Measurements from ENCODE around the gene OR6T1. TPM values are rescaled to one million over a fixed set of nuclear protein-coding genes. Genes with fewer than 3 reads are reported as not detected.

Gene OR6T1
- total and polyA plus RNA-seq, 2 donors (not counting 1 experiment from before 2014, with no cell fraction given): not detected

GRCh38 chr11:123956752-123957151, 13.1 kb upstream of the OR6T1 start:
- ChIA-PET CTCF (no interaction called here), POLR2A (no interaction called here)
- H3K9me3 ChIP-seq (ENCODE audit: control extremely low read depth in 1 of 3, control insufficient read depth in 2 of 3, insufficient read depth in 1 of 3, low read length in 2 of 3): no peaks in the 10 kb centered on the region
- ATAC-seq (ENCODE audit: low read depth): no peak
- H3K4me2 ChIP-seq (replicated peaks; ENCODE audit: low read depth, low read length, poor library complexity, severe bottlenecking): no peak overlapping the region
- H3K4me3 ChIP-seq (ENCODE audit: control extremely low read depth in 1 of 5, extremely low read depth in 1 of 5, insufficient read depth in 1 of 5, low read depth in 2 of 5, low read length in 4 of 5): no peak overlapping the region
- no peak overlapping the region for H3K9ac ChIP-seq (ENCODE audit: low read length)
- H3K27ac Mint-ChIP-seq: no peak overlapping the region
- no peak overlapping the region for H2AFZ ChIP-seq (ENCODE audit: insufficient read depth, low read depth, low read length, poor library complexity, severe bottlenecking)
- no peaks in the 10 kb centered on the region for H3K79me2 ChIP-seq (ENCODE audit: control insufficient read depth, insufficient read depth, low read length)
- no peaks in the 10 kb centered on the region for H3K4me1 Mint-ChIP-seq
- H3K4me3 Mint-ChIP-seq: no peak overlapping the region
- DNase-seq: no peak
- H3K27ac ChIP-seq (ENCODE audit: low read length in 2 of 2): no peak overlapping the region
- H3K36me3 ChIP-seq (replicated peaks in 1 of 2; ENCODE audit: control extremely low read depth in 1 of 2, control insufficient read depth in 1 of 2, extremely low read depth in 1 of 2, insufficient read depth in 2 of 2, low read length in 1 of 2): no peaks in the 10 kb centered on the region
- no peaks in the 10 kb centered on the region for H3K4me1 ChIP-seq (ENCODE audit: control insufficient read depth in 2 of 2, insufficient read depth in 2 of 2, low read length in 2 of 2)
- H3K27me3 Mint-ChIP-seq: no peaks in the 10 kb centered on the region
- H3K9me3 Mint-ChIP-seq (ENCODE audit: insufficient read depth): peaks cover 6% of the 10 kb centered on the region
- intact Hi-C loops (cut with micrococcal nuclease): no loop called here
- TF ChIP-seq EZH2 (IDR thresholded peaks at IDR 0.05; ENCODE audit: borderline replicate concordance, insufficient read depth, low read depth, low read length, poor library complexity, severe bottlenecking): no peak
- no peak for TF ChIP-seq CTCF (IDR thresholded peaks at IDR 0.05)
- no peaks in the 10 kb centered on the region for H4K20me1 ChIP-seq (ENCODE audit: control insufficient read depth, insufficient read depth, low read length, poor library complexity, severe bottlenecking)
- H3K27me3 ChIP-seq (replicated peaks in 1 of 4; ENCODE audit: control extremely low read depth in 1 of 4, control insufficient read depth in 3 of 4, insufficient read depth in 4 of 4, low read length in 3 of 4): no peaks in the 10 kb centered on the region

- no peaks in the 10 kb centered on the region for H3K36me3 ChIP-seq (replicated peaks in 1 of 2; ENCODE audit: control extremely low read depth in 1 of 2, control insufficient read depth in 1 of 2, extremely low read depth in 1 of 2, insufficient read depth in 2 of 2, low read length in 1 of 2)
- Mint-ChIP-seq H3K9me3 (ENCODE audit: insufficient read depth) (no peaks in the 10 kb centered on the region), H3K4me3 (no peak overlapping the region), H3K27me3 (peaks cover 11% of the 10 kb centered on the region), H3K4me1 (no peaks in the 10 kb centered on the region), H3K27ac (no peak overlapping the region)
- H3K27me3 ChIP-seq (replicated peaks in 1 of 4; ENCODE audit: control extremely low read depth in 1 of 4, control insufficient read depth in 3 of 4, insufficient read depth in 4 of 4, low read length in 3 of 4): no peaks in the 10 kb centered on the region
- ChIA-PET CTCF (no interaction called here), POLR2A (no interaction called here)
- no peaks in the 10 kb centered on the region for H3K9me3 ChIP-seq (ENCODE audit: control extremely low read depth in 1 of 3, control insufficient read depth in 2 of 3, insufficient read depth in 1 of 3, low read length in 2 of 3)
- no peak for DNase-seq
- ATAC-seq (ENCODE audit: low read depth): no peak
- H3K79me2 ChIP-seq (ENCODE audit: control insufficient read depth, insufficient read depth, low read length): no peaks in the 10 kb centered on the region
- H3K4me2 ChIP-seq (replicated peaks; ENCODE audit: low read depth, low read length, poor library complexity, severe bottlenecking): no peak overlapping the region
- H4K20me1 ChIP-seq (ENCODE audit: control insufficient read depth, insufficient read depth, low read length, poor library complexity, severe bottlenecking): no peaks in the 10 kb centered on the region
- H3K4me3 ChIP-seq (ENCODE audit: control extremely low read depth in 1 of 5, extremely low read depth in 1 of 5, insufficient read depth in 1 of 5, low read depth in 2 of 5, low read length in 4 of 5): no peak overlapping the region
- no peak for TF ChIP-seq EZH2 (IDR thresholded peaks at IDR 0.05; ENCODE audit: borderline replicate concordance, insufficient read depth, low read depth, low read length, poor library complexity, severe bottlenecking)
- TF ChIP-seq CTCF (IDR thresholded peaks at IDR 0.05): no peak
- intact Hi-C loops (cut with micrococcal nuclease): no loop called here
- H3K27ac ChIP-seq (ENCODE audit: low read length in 2 of 2): no peak overlapping the region
- H2AFZ ChIP-seq (ENCODE audit: insufficient read depth, low read depth, low read length, poor library complexity, severe bottlenecking): no peak overlapping the region
- no CpG with 5 or more reads among the region's 1 CpG for WGBS (ENCODE audit: insufficient coverage)
- no peak overlapping the region for H3K9ac ChIP-seq (ENCODE audit: low read length)
- H3K4me1 ChIP-seq (ENCODE audit: control insufficient read depth in 2 of 2, insufficient read depth in 2 of 2, low read length in 2 of 2): no peaks in the 10 kb centered on the region
These were observed 1.5 kb upstream of the OR6T1 start for GRCh38 chr11:123945132-123945531.
